GM12874 (cell line): ENCODE data around the gene TMCC1.

Experiments
- CTCF ChIP-seq: IDR thresholded peaks from 2 replicates; pipeline ENCODE4 v1.5.1; 2011; ENCODE audit warnings: low read depth, mild to moderate bottlenecking, control low read depth, low read length, moderate library complexity; ENCODE audit not compliant: insufficient read depth

The TMCC1 gene

GRCh38 chr3:129845956-129846355 lies 47.6 kb downstream of the TMCC1 start:
- no peak for TF ChIP-seq CTCF

- TF ChIP-seq CTCF = no peak
These were observed 52.7 kb downstream of the TMCC1 start for GRCh38 chr3:129840707-129841360.

GRCh38 chr3:129838086-129838485 lies 55.4 kb downstream of the TMCC1 start:
- TF ChIP-seq CTCF = no peak

- no peak for TF ChIP-seq CTCF
These were observed 56.4 kb downstream of the TMCC1 start for GRCh38 chr3:129837065-129837642.

GRCh38 chr3:129836381-129837064 lies 57.0 kb downstream of the TMCC1 start:
- TF ChIP-seq CTCF = no peak

GRCh38 chr3:129835198-129835597 lies 58.3 kb downstream of the TMCC1 start:
- TF ChIP-seq CTCF = no peak

GRCh38 chr3:129834580-129834979 lies 58.9 kb downstream of the TMCC1 start:
- no peak for TF ChIP-seq CTCF
